Activated T-cell treated with anti-CD3 and anti-CD28 coated beads, Interleukin-2, amount 50 U/mL, for 4 hours (primary cell): ENCODE measurements around the gene IPCEF1. TPM values are rescaled to one million over a fixed set of nuclear protein-coding genes. Genes with fewer than 3 reads are reported as not detected.

Experiments used
- ATAC-seq, 2 donors: fragments of 200-7000 bp; cut with Tn5 transposase; one replicate each; pipeline ENCODE4 v1.10.0; 2021
- DNase-seq: peaks from one replicate; pipeline ENCODE4 v3.0.0-alpha.2; 2020
- H3K27me3 Mint-ChIP-seq: one replicate; pipeline ENCODE4 v1.8.0; 2021; ENCODE audit warnings: low read depth, mixed read lengths
- H3K36me3 Mint-ChIP-seq: one replicate; pipeline ENCODE4 v1.8.0; 2022; ENCODE audit warnings: mixed read lengths; ENCODE audit not compliant: insufficient read depth
- H3K4me1 Mint-ChIP-seq: one replicate; pipeline ENCODE4 v1.8.0; 2021; ENCODE audit warnings: low read depth, mixed read lengths
- H3K4me3 Mint-ChIP-seq: one replicate; pipeline ENCODE4 v1.8.0; 2021; ENCODE audit warnings: mild to moderate bottlenecking, moderate library complexity, mixed read lengths
- H3K9me3 Mint-ChIP-seq: one replicate; pipeline ENCODE4 v1.8.0; 2021; ENCODE audit warnings: mixed read lengths
- total RNA-seq, 3 donors: library from RNA; stranded (reverse); gene quantifications; one replicate each; pipeline ENCODE4 v1.2.1, GENCODE V29; 2021

The IPCEF1 gene
- total RNA-seq, 3 donors from 2014 or later, result 7.5 to 13.5 (median 9.7) TPM

DNA sequence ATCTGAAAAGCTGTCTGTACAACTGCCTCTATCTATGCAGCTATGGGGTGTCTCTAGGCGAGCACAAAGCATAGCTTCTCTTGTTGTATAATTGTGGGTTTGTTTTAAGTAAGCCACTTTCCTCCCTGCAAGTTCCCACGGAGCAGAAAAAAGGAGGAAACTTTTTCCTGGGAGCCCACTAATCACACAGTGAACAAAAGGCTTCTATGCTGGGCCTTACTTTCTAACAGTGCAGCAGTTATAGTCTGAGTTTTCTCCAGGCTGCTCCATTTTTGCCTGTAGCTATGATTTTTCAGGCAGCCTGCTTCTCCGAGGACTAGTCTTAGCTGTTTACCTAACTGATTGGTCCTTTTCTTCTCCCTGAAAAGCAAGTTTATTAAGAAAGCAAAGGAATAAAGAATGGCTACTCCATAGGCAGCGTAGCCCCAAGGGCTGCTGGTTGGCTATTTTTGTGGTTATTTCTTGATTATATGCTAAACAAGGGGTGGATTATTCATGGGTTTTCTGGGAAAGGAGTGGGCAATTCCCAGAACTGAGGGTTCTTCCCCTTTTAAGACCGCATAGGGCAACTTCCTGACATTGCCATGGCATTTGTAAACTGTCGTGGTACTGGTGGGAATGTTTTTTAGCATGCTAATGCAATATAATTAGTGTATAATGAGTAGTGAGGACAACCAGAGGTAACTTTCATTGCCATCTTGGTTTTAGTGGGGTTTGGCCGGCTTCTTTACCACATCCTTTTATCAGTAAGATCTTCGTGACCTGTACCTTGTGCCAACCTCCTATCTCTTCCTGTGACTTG, 233.2 kb downstream of the IPCEF1 start:
- Mint-ChIP-seq H3K4me1 (no peaks in the 10 kb centered on the region), H3K4me3 (no peak overlapping the region), H3K9me3 (no peaks in the 10 kb centered on the region), H3K36me3 (no peaks in the 10 kb centered on the region), H3K27me3 (peaks cover 6% of the 10 kb centered on the region)
- ATAC-seq, result no peak
- DNase-seq, result no peak

DNA sequence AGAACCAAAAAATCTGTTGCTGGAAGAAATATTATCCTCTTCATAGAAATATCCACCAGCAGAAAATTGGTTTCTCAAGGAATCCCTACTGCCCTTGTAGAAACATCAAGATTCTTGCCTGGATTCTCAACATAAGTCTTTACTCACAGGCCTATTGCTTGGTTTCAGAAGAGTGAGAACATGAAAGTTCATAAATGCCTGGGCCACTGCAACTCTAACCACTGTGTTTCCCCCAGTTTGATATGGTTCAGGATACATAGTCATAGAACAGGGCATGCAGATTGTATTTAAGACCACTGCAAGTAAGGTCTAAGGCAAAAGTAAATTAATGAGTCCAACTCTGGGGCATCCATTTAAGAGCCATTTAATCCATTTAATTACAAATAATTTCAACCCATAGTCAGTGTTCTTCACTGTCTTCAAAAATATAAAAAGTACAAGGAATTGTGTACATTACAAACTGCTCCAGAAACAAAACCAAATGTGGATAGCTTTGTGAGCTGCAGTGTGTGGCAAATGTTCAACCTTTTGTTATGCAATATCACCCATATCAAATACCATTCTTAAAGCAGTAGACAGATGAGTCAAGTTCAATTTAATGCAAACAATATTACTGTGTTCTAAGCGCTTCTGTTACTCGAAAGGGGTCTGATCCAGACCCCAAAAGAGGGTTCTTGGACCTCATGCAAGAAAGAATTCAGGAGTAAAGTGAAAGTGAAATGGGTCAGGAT, 234.2 kb downstream of the IPCEF1 start:
- Mint-ChIP-seq H3K27me3 (peaks cover 6% of the 10 kb centered on the region), H3K4me3 (no peak overlapping the region), H3K9me3 (no peaks in the 10 kb centered on the region), H3K4me1 (no peaks in the 10 kb centered on the region), H3K36me3 (no peaks in the 10 kb centered on the region)
- DNase-seq, result no peak
- no peak for ATAC-seq

DNA sequence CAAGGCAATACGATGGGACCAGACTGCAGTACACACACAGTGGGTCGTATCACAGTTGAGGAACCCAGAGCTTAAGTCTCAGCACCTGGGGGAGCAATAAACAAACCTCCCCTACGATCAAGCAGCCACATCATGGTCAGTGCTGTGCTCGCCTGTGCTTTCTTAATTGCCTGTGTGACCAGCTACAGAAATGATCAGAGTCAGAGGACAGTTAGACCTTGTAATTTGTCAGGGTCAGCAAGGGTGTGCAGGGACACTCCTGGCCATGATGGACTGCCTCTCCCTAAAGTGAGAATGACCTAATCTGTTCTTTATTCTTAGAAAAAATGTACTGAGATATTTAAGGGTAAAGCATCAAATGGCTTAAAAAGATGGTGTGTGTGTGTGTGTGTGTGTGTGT, 239.1 kb downstream of the IPCEF1 start:
- Mint-ChIP-seq H3K4me3 (no peak overlapping the region), H3K4me1 (no peaks in the 10 kb centered on the region), H3K27me3 (peaks cover 10% of the 10 kb centered on the region), H3K9me3 (no peaks in the 10 kb centered on the region), H3K36me3 (no peaks in the 10 kb centered on the region)
- ATAC-seq, result no peak
- DNase-seq, result no peak

DNA sequence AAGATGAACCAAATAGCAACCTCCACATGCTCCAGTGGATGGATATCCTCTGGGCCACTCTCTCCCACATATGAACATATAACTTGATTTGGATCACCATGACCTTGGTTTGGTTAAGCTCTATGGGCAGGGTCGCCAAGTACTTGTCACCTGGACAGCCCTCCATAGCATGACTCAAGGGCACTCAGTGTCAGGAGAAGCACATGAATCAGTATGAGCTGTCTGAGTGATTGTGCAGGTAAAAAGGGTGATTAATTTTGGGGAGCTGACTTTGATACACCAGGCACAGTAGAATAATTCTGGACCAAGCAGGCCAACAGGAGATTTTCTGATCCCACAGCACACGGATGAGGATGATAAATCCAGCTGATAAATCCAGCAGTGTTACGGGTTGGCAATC, 243.2 kb downstream of the IPCEF1 start:
- no peaks in the 10 kb centered on the region for H3K4me1 Mint-ChIP-seq
- no peaks in the 10 kb centered on the region for H3K9me3 Mint-ChIP-seq
- DNase-seq (no peak), ATAC-seq (no peak)
- H3K36me3 Mint-ChIP-seq, result no peaks in the 10 kb centered on the region
- H3K4me3 Mint-ChIP-seq, result no peak overlapping the region
- H3K27me3 Mint-ChIP-seq, result peaks cover 9% of the 10 kb centered on the region

DNA sequence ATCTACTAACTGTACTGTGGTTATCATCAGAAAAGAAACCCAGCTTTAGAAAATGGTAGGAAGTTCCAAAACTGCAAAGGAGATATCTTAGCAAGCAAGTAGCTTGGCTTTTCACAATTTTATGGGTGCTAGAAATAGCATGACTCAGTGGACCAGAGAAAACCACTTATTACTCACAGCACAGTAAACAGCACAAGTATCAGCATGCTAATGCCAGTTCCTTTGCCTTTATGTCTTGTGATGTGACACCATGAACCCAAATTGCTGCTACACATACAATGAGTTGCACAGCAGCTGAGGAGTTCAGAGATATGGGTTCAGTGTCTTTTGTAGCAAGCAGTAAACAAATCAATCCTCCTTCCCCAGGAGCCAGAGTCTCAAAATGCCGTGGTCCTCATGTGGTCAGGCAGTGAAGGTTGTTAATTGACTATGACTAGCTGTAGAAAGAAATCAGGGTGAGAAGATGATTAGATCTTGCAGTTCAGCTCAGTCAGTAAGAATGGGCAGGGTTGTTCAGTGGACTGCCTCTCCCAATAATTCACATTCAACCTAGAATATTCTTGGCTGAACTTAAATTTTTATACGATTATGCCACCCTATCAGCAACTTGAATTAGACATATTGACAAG, 244.3 kb downstream of the IPCEF1 start:
- Mint-ChIP-seq H3K27me3 (peaks cover 13% of the 10 kb centered on the region), H3K9me3 (no peaks in the 10 kb centered on the region), H3K36me3 (no peaks in the 10 kb centered on the region), H3K4me1 (no peaks in the 10 kb centered on the region), H3K4me3 (no peak overlapping the region)
- ATAC-seq (peak; percentile 71 to 73), DNase-seq (no peak)

DNA sequence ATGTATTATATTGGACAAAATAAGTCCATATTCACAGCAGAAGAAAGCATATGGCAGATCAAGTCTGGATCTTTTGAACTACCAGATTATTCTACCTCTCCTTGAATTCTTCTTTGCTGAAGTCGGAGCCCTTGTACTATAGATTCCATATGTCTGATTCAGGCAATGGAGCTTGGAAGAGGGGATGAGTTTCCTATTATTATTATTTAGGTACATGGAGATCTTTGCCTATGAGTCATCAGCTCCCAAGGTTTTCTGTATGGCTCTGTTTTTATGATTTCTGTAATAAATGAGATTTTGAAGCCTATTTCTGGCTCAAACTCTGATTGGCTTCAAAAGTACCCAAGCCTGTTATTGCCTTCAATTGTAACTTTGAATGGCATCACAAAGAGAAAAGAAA, 245.6 kb downstream of the IPCEF1 start:
- Mint-ChIP-seq H3K27me3 (peaks cover 13% of the 10 kb centered on the region), H3K4me1 (no peaks in the 10 kb centered on the region), H3K36me3 (no peaks in the 10 kb centered on the region), H3K9me3 (peaks cover 5% of the 10 kb centered on the region), H3K4me3 (no peak overlapping the region)
- DNase-seq, result no peak
- ATAC-seq, result no peak

DNA sequence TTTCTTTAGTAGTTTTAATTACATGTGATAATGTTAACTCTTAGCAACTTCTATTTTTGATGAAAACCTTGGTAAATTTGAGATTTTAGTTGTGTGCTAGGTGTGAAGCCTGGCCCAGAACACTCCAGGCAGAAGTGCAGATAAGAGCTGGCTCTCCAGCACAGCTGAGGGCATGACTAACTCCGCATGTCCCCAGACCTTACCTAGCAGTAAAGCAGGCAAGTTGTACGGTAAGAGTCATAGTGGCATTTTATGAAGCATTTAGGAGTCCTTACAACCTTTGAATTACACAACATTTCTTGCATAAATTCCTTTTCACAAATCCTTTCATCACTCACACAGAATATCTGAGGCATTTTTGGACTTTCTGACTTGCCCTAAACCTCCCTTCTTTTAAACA, 250.4 kb downstream of the IPCEF1 start:
- peaks cover 7% of the 10 kb centered on the region for H3K9me3 Mint-ChIP-seq
- H3K4me3 Mint-ChIP-seq, result no peak overlapping the region
- no peaks in the 10 kb centered on the region for H3K36me3 Mint-ChIP-seq
- peaks cover 12% of the 10 kb centered on the region for H3K27me3 Mint-ChIP-seq
- DNase-seq, result no peak
- ATAC-seq, result no peak
- H3K4me1 Mint-ChIP-seq, result no peaks in the 10 kb centered on the region

Other genes starting within 250 kb of the IPCEF1 start
- gene CNKSR3, start 153.9 kb upstream of the IPCEF1 start, total RNA-seq, result 1 to 10 TPM in 1 of 3 donors, under 1 TPM in 2; 0.08 to 1.3 (median 0.29) TPM